ENCODE results near the gene TMEM145. TPM values are rescaled to one million over a fixed set of nuclear protein-coding genes. Genes with fewer than 3 reads are reported as not detected.
A peak's percentile ranks its signal among the peaks of the same experiment; 100 is the strongest.

Gene TMEM145
- total and polyA plus RNA-seq, 8 donors, result 0.21 to 1.6 (median 0.89) TPM

- no peak overlapping the region for H3K4me3 ChIP-seq
- peaks cover 0 to 52% of the 10 kb centered on the region in 2 donors for H3K36me3 ChIP-seq
- intact Hi-C loops (cut with DNase I), result no loop called here
- H3K4me1 ChIP-seq, result no peaks in the 10 kb centered on the region
- TF ChIP-seq CTCF (IDR thresholded peaks at IDR 0.05), result no peak
- DNase-seq (peak in 1 of 4 donors; percentile 24), ATAC-seq (no peak)
- no peak overlapping the region for H3K27ac ChIP-seq
- no peaks in the 10 kb centered on the region for H3K27me3 ChIP-seq
- H3K9me3 ChIP-seq, result no peaks in the 10 kb centered on the region
Measured at GRCh38 chr19:42295342-42295741, 17.8 kb upstream of the TMEM145 start.

GRCh38 chr19:42295831-42296525 lies 17.1 kb upstream of the TMEM145 start:
- Histone ChIP-seq H3K4me1 (no peaks in the 10 kb centered on the region), H3K9me3 (no peaks in the 10 kb centered on the region), H3K27me3 (no peaks in the 10 kb centered on the region), H3K27ac (no peak overlapping the region), H3K4me3 (no peak overlapping the region), H3K36me3 (peaks cover 0 to 46% of the 10 kb centered on the region in 2 donors)
- peak; percentile 87 to 93 for TF ChIP-seq CTCF (IDR thresholded peaks at IDR 0.05)
- DNase-seq (peak in 3 of 4 donors; percentile 74 to 95 (median 77)), ATAC-seq (peak; percentile 90)
- intact Hi-C loops (cut with DNase I), result no loop called here

- Histone ChIP-seq H3K27ac (no peak overlapping the region), H3K36me3 (peaks cover 0 to 35% of the 10 kb centered on the region in 2 donors), H3K4me1 (peaks cover 0 to 8% of the 10 kb centered on the region in 2 donors), H3K27me3 (no peaks in the 10 kb centered on the region), H3K4me3 (no peak overlapping the region), H3K9me3 (no peaks in the 10 kb centered on the region)
- ATAC-seq (no peak), DNase-seq (peak in 1 of 4 donors; percentile 52)
- intact Hi-C loops (cut with DNase I), result no loop called here
- no peak for TF ChIP-seq CTCF (IDR thresholded peaks at IDR 0.05)
Measured at GRCh38 chr19:42297039-42297438, 16.1 kb upstream of the TMEM145 start.

GRCh38 chr19:42301646-42302203 lies 11.4 kb upstream of the TMEM145 start, which contains the start of gene PRR19:
TSS of gene PRR19 (plus strand) at chr19:42302132. CDS start at chr19:42309585, 7,453 bp downstream.
- no peaks in the 10 kb centered on the region for H3K9me3 ChIP-seq
- ATAC-seq, result peak; percentile 58
- no peak for TF ChIP-seq CTCF (IDR thresholded peaks at IDR 0.05)
- no peak for DNase-seq
- intact Hi-C loops (cut with DNase I), result no loop called here
- H3K36me3 ChIP-seq, result no peaks in the 10 kb centered on the region
- H3K27ac ChIP-seq, result peak within 1 kb of the TSS in 1 of 2 donors; percentile 61
- H3K27me3 ChIP-seq, result no peaks in the 10 kb centered on the region
- H3K4me1 ChIP-seq, result peaks cover 0 to 9% of the 10 kb centered on the region in 2 donors
- peak within 1 kb of the TSS; percentile 58 to 70 for H3K4me3 ChIP-seq

- no peaks in the 10 kb centered on the region for H3K36me3 ChIP-seq
- TF ChIP-seq CTCF (IDR thresholded peaks at IDR 0.05), result no peak
- H3K27me3 ChIP-seq, result no peaks in the 10 kb centered on the region
- peak overlapping the region in 1 of 2 donors; percentile 70 for H3K4me3 ChIP-seq
- H3K27ac ChIP-seq, result no peak overlapping the region
- intact Hi-C loops (cut with DNase I), result no loop called here
- H3K9me3 ChIP-seq, result no peaks in the 10 kb centered on the region
- DNase-seq, result no peak
- ATAC-seq, result no peak
- peaks cover 0 to 9% of the 10 kb centered on the region in 2 donors for H3K4me1 ChIP-seq
Measured at GRCh38 chr19:42303101-42303464, 10.0 kb upstream of the TMEM145 start.
